Measurements from ENCODE around the gene POLG2. TPM values are rescaled to one million over a fixed set of nuclear protein-coding genes. Genes with fewer than 3 reads are reported as not detected.

POLG2 gene
- total and polyA plus RNA-seq, 3 donors from 2014 or later: 19.0 to 47.1 (median 29.7) TPM

GRCh38 chr17:64532409-64532808 lies 35.6 kb upstream of the POLG2 start:
- DNase-seq: no peak
- H3K36me3 ChIP-seq (ENCODE audit: low read depth, missing control alignments): no peaks in the 10 kb centered on the region
- no peak for TF ChIP-seq POLR2A (IDR thresholded peaks at IDR 0.05)
- no peak for TF ChIP-seq CTCF (IDR thresholded peaks at IDR 0.05)

GRCh38 chr17:64531955-64532371 lies 35.1 kb upstream of the POLG2 start:
- 37 to 43% methylated on average over 5 of the region's 5 CpGs for WGBS, 2 donors

More at GRCh38 chr17:64532409-64532808, 35.6 kb upstream of the POLG2 start:
- no peak overlapping the region for H3K4me3 ChIP-seq
- intact Hi-C loops (cut with DNase I; ENCODE audit: low total_unique reads): no loop called here
- 81 to 87% methylated on average over 5 of the region's 5 CpGs for WGBS, 2 donors
- peak overlapping the region; percentile 5 to 22 for H3K27ac ChIP-seq
- peaks cover 23% of the 10 kb centered on the region for H3K4me1 ChIP-seq
- H3K9me3 ChIP-seq: no peaks in the 10 kb centered on the region
- no peaks in the 10 kb centered on the region for H3K27me3 ChIP-seq

GRCh38 chr17:64529221-64529620 lies 32.4 kb upstream of the POLG2 start:
- intact Hi-C loops (cut with DNase I; ENCODE audit: low total_unique reads): no loop called here

More at GRCh38 chr17:64531955-64532371, 35.1 kb upstream of the POLG2 start:
- TF ChIP-seq CTCF (IDR thresholded peaks at IDR 0.05) (no peak), POLR2A (IDR thresholded peaks at IDR 0.05) (no peak)
- DNase-seq: peak; percentile 43
- H3K27me3 ChIP-seq: no peaks in the 10 kb centered on the region
- no peaks in the 10 kb centered on the region for H3K9me3 ChIP-seq
- H3K36me3 ChIP-seq (ENCODE audit: low read depth, missing control alignments): no peaks in the 10 kb centered on the region
- intact Hi-C loops (cut with DNase I; ENCODE audit: low total_unique reads): no loop called here
- no peak overlapping the region for H3K4me3 ChIP-seq
- H3K4me1 ChIP-seq: peaks cover 23% of the 10 kb centered on the region
- H3K27ac ChIP-seq: peak overlapping the region; percentile 5 to 22

GRCh38 chr17:64527914-64528313 lies 31.1 kb upstream of the POLG2 start:
- Histone ChIP-seq H3K9me3 (no peaks in the 10 kb centered on the region), H3K27ac (no peak overlapping the region), H3K27me3 (no peaks in the 10 kb centered on the region), H3K4me3 (no peak overlapping the region), H3K4me1 (peaks cover 17% of the 10 kb centered on the region), H3K36me3 (ENCODE audit: low read depth, missing control alignments) (no peaks in the 10 kb centered on the region)
- WGBS, 2 donors: 92 to 95% methylated on average over 2 of the region's 2 CpGs
- DNase-seq: no peak
- intact Hi-C loops (cut with DNase I; ENCODE audit: low total_unique reads): no loop called here
- TF ChIP-seq CTCF (IDR thresholded peaks at IDR 0.05) (no peak), POLR2A (IDR thresholded peaks at IDR 0.05) (no peak)

More at GRCh38 chr17:64529221-64529620, 32.4 kb upstream of the POLG2 start:
- Histone ChIP-seq H3K27me3 (no peaks in the 10 kb centered on the region), H3K4me1 (peaks cover 23% of the 10 kb centered on the region), H3K4me3 (no peak overlapping the region), H3K9me3 (no peaks in the 10 kb centered on the region), H3K27ac (no peak overlapping the region), H3K36me3 (ENCODE audit: low read depth, missing control alignments) (no peaks in the 10 kb centered on the region)
- TF ChIP-seq CTCF (IDR thresholded peaks at IDR 0.05): no peak
- TF ChIP-seq POLR2A (IDR thresholded peaks at IDR 0.05): no peak
- WGBS, 2 donors: 51 to 67% methylated on average over 5 of the region's 5 CpGs
- DNase-seq: no peak

GRCh38 chr17:64520359-64520758 lies 23.5 kb upstream of the POLG2 start:
- no peak overlapping the region for H3K4me3 ChIP-seq
- H3K27me3 ChIP-seq: no peaks in the 10 kb centered on the region
- 98 to 99% methylated on average over 6 of the region's 6 CpGs for WGBS, 2 donors
- TF ChIP-seq CTCF (IDR thresholded peaks at IDR 0.05) (no peak), POLR2A (IDR thresholded peaks at IDR 0.05) (no peak)
- H3K4me1 ChIP-seq: no peaks in the 10 kb centered on the region
- no peak overlapping the region for H3K27ac ChIP-seq
- no peaks in the 10 kb centered on the region for H3K36me3 ChIP-seq (ENCODE audit: low read depth, missing control alignments)
- DNase-seq: no peak
- intact Hi-C loops (cut with DNase I; ENCODE audit: low total_unique reads): no loop called here
- H3K9me3 ChIP-seq: no peaks in the 10 kb centered on the region

Measured in testis (tissue), 3 donors.